Aorta (tissue), 5 donors: ENCODE data around the gene UBTD1. TPM values are rescaled to one million over a fixed set of nuclear protein-coding genes. Genes with fewer than 3 reads are reported as not detected.
A peak's percentile ranks its signal among the peaks of the same experiment; 100 is the strongest.
"Not testable (repeated sequence)": the region's sequence is repeated elsewhere in the genome, so short reads cannot be mapped to it uniquely, and the experiment has no call there.

Experiments
- ATAC-seq: fragments of 200-7000 bp; cut with Tn5 transposase; one replicate; pipeline ENCODE4 v1.9.1; 2022; ENCODE audit warnings: moderate library complexity; ENCODE audit not compliant: low FRiP score
- DNase-seq, 2 donors: peaks; one replicate each; pipeline ENCODE4 v3.0.0-alpha.2; 2020
- H3K27ac ChIP-seq, 2 donors: one replicate each; pipeline ENCODE4 v1.5.1; 2013; ENCODE audit warnings: low read length in 2 of 2, mild to moderate bottlenecking in 2 of 2, moderate library complexity in 2 of 2, control low read depth in 1 of 2, inconsistent platforms in 1 of 2, low read depth in 1 of 2
- H3K27me3 ChIP-seq, 2 donors: one replicate each; pipeline ENCODE4 v1.6.1; 2013; ENCODE audit warnings: control low read depth in 1 of 2, low read length in 1 of 2, mild to moderate bottlenecking in 1 of 2, moderate library complexity in 1 of 2; ENCODE audit not compliant: insufficient read depth in 2 of 2, control insufficient read depth in 1 of 2
- H3K36me3 ChIP-seq, 2 donors: one replicate each; pipeline ENCODE4 v1.6.1; 2013; ENCODE audit warnings: control low read depth in 1 of 2, low read length in 1 of 2, mild to moderate bottlenecking in 1 of 2; ENCODE audit not compliant: insufficient read depth in 2 of 2, control insufficient read depth in 1 of 2
- H3K4me1 ChIP-seq, 2 donors: one replicate each; pipeline ENCODE4 v1.6.1; 2013; ENCODE audit warnings: low read length in 2 of 2, control low read depth in 1 of 2, mild to moderate bottlenecking in 1 of 2, moderate library complexity in 1 of 2; ENCODE audit not compliant: insufficient read depth in 2 of 2, control insufficient read depth in 1 of 2
- H3K4me3 ChIP-seq, 2 donors: one replicate each; pipeline ENCODE4 v1.5.1; 2013; ENCODE audit warnings: low read length in 2 of 2, control low read depth in 1 of 2, mild to moderate bottlenecking in 1 of 2
- H3K9me3 ChIP-seq: one replicate; pipeline ENCODE4 v1.6.1; 2013; ENCODE audit warnings: mild to moderate bottlenecking, low read length; ENCODE audit not compliant: control insufficient read depth
- WGBS, 2 donors: extraction: QIAGEN DNeasy Blood & Tissue Kit; methylation state at CpG; one replicate each; pipeline ENCODE4 v1.1.7; 2013; 5-methylcytosine and 5-hydroxymethylcytosine counted together
- intact Hi-C, 2 donors: fragments of 100-400 bp; cut with DNase I; formaldehyde crosslinking; loops; one replicate each; pipeline versions ENCODE4 v1.14.2 to v1.15.0; 2022
- polyA plus RNA-seq, 2 donors: library from polyadenylated mRNA; stranded (reverse); fragments of 200-250 nt; gene quantifications; one replicate each; pipeline ENCODE4 v1.2.3, GENCODE V29; 2013
- total RNA-seq, 2 donors: library from RNA; stranded (reverse); fragmentation: NEBNext Ultra II Directional; extraction: Animal tissue kit (Norgen Biotek cat#: 25700); gene quantifications; one replicate each; pipeline ENCODE4 v1.2.1, GENCODE V29; 2021
- donor health status: healthy with polysubstance abuse.
- donor health status: Bipolar disorder and iron deficiency.
- donor health status: DM: no; HTN: no; CAD: no.
- donor health status: DM: no; HTN: no; CAD: no.
- donor health status: DM: yes; HTN: yes; CAD: no.

UBTD1 gene
- total and polyA plus RNA-seq, 4 donors = 10.1 to 18.9 (median 15.4) TPM

GRCh38 chr10:97573672-97574071, 74.9 kb downstream of the UBTD1 start:
- peaks cover 2 to 6% of the 10 kb centered on the region in 2 donors for H3K36me3 ChIP-seq
- DNase-seq (peak in 1 of 2 donors; percentile 21), ATAC-seq (no peak)
- WGBS, 2 donors = 75 to 76% methylated on average over 2 of the region's 2 CpGs
- no peak overlapping the region for H3K4me3 ChIP-seq
- H3K27me3 ChIP-seq = no peaks in the 10 kb centered on the region
- intact Hi-C loops = loop anchor here (1.0 to 2.0 kb wide), 2 partner anchors 23 to 37 kb away; no protein-coding TSS in a partner anchor
- H3K9me3 ChIP-seq = no peaks in the 10 kb centered on the region
- H3K27ac ChIP-seq = no peak overlapping the region
- no peaks in the 10 kb centered on the region for H3K4me1 ChIP-seq

- DNase-seq (peak; percentile 70 to 89), ATAC-seq (peak; percentile 23)
- WGBS, 2 donors = 28 to 29% methylated on average over 4 of the region's 4 CpGs
- no peaks in the 10 kb centered on the region for H3K27me3 ChIP-seq
- no peaks in the 10 kb centered on the region for H3K9me3 ChIP-seq
- H3K4me3 ChIP-seq = no peak overlapping the region
- H3K4me1 ChIP-seq = no peaks in the 10 kb centered on the region
- H3K36me3 ChIP-seq = peaks cover 2 to 6% of the 10 kb centered on the region in 2 donors
- H3K27ac ChIP-seq = peak overlapping the region in 1 of 2 donors; percentile 75
- intact Hi-C loops = loop anchor here in 1 of 2 donors (1.0 kb wide), 1 partner anchor 22 kb away; no protein-coding TSS in a partner anchor
These were observed 75.8 kb downstream of the UBTD1 start for GRCh38 chr10:97574374-97575126.

- H3K36me3 ChIP-seq = peaks cover 1 to 4% of the 10 kb centered on the region in 2 donors
- WGBS, 2 donors = 91 to 97% methylated on average over 6 of the region's 6 CpGs
- no peaks in the 10 kb centered on the region for H3K4me1 ChIP-seq
- no peaks in the 10 kb centered on the region for H3K9me3 ChIP-seq
- intact Hi-C loops = no loop called here
- DNase-seq (peak in 1 of 2 donors; percentile 61), ATAC-seq (no peak)
- H3K4me3 ChIP-seq = no peak overlapping the region
- peak overlapping the region in 1 of 2 donors; percentile 75 for H3K27ac ChIP-seq
- no peaks in the 10 kb centered on the region for H3K27me3 ChIP-seq
These were observed 76.5 kb downstream of the UBTD1 start for GRCh38 chr10:97575127-97575668.

GRCh38 chr10:97576487-97576886, 77.8 kb downstream of the UBTD1 start:
- peak overlapping the region in 1 of 2 donors; percentile 22 for H3K27ac ChIP-seq
- peak in 1 of 2 donors; percentile 23 for DNase-seq
- WGBS, 2 donors = 57 to 58% methylated on average over 5 of the region's 5 CpGs
- H3K36me3 ChIP-seq, H3K4me1 ChIP-seq, ATAC-seq, H3K4me3 ChIP-seq, intact Hi-C loops, H3K27me3 ChIP-seq, H3K9me3 ChIP-seq: not testable (repeated sequence)

- 81% methylated on average over 9 of the region's 9 CpGs for WGBS, 2 donors
- Histone ChIP-seq H3K27ac (no peak overlapping the region), H3K4me1 (no peaks in the 10 kb centered on the region), H3K9me3 (no peaks in the 10 kb centered on the region), H3K27me3 (no peaks in the 10 kb centered on the region), H3K4me3 (no peak overlapping the region), H3K36me3 (no peaks in the 10 kb centered on the region)
- DNase-seq (peak in 1 of 2 donors; percentile 58), ATAC-seq (no peak)
- intact Hi-C loops = no loop called here
These were observed 79.0 kb downstream of the UBTD1 start for GRCh38 chr10:97577701-97578100.

- Histone ChIP-seq H3K27me3 (no peaks in the 10 kb centered on the region), H3K4me1 (no peaks in the 10 kb centered on the region), H3K27ac (no peak overlapping the region), H3K4me3 (no peak overlapping the region), H3K36me3 (no peaks in the 10 kb centered on the region), H3K9me3 (no peaks in the 10 kb centered on the region)
- ATAC-seq = no peak
- DNase-seq = peak in 1 of 2 donors; percentile 65
- WGBS, 2 donors = 71 to 76% methylated on average over 40 of the region's 40 CpGs
- intact Hi-C loops = no loop called here
These were observed 79.6 kb downstream of the UBTD1 start for GRCh38 chr10:97578171-97578844.

- no peaks in the 10 kb centered on the region for H3K27me3 ChIP-seq
- H3K4me3 ChIP-seq = no peak overlapping the region
- intact Hi-C loops = no loop called here
- H3K9me3 ChIP-seq = no peaks in the 10 kb centered on the region
- no peaks in the 10 kb centered on the region for H3K36me3 ChIP-seq
- ATAC-seq (no peak), DNase-seq (peak in 1 of 2 donors; percentile 38)
- 93 to 94% methylated on average over 9 of the region's 9 CpGs for WGBS, 2 donors
- no peaks in the 10 kb centered on the region for H3K4me1 ChIP-seq
- H3K27ac ChIP-seq = no peak overlapping the region
These were observed 82.0 kb downstream of the UBTD1 start for GRCh38 chr10:97580421-97581367.

GRCh38 chr10:97582169-97582568, 83.4 kb downstream of the UBTD1 start:
- intact Hi-C loops = no loop called here
- ATAC-seq (no peak), DNase-seq (peak in 1 of 2 donors; percentile 41)
- H3K9me3 ChIP-seq = no peaks in the 10 kb centered on the region
- H3K36me3 ChIP-seq = no peaks in the 10 kb centered on the region
- no peak overlapping the region for H3K27ac ChIP-seq
- WGBS, 2 donors = 96 to 97% methylated on average over 8 of the region's 8 CpGs
- H3K4me1 ChIP-seq = no peaks in the 10 kb centered on the region
- no peaks in the 10 kb centered on the region for H3K27me3 ChIP-seq
- no peak overlapping the region for H3K4me3 ChIP-seq
